ENCODE data around the gene LCE1E. TPM values are rescaled to one million over a fixed set of nuclear protein-coding genes. Genes with fewer than 3 reads are reported as not detected.

Gene LCE1E
- polyA plus RNA-seq, 4 donors: not detected

Other genes with a start within 250 kb of the LCE1E start
- not detected for gene LCE3E, start 219.5 kb upstream of the LCE1E start, polyA plus RNA-seq
- gene LCE3D, start 205.7 kb upstream of the LCE1E start, polyA plus RNA-seq: under 1 TPM in 1 of 4 donors, not detected in 3; 0.24 TPM
- gene LCE3C, start 186.0 kb upstream of the LCE1E start, polyA plus RNA-seq: not detected
- gene LCE3B, start 172.4 kb upstream of the LCE1E start, polyA plus RNA-seq: not detected
- not detected for gene LCE3A, start 163.2 kb upstream of the LCE1E start, polyA plus RNA-seq
- gene LCE2D, start 122.9 kb upstream of the LCE1E start, polyA plus RNA-seq: not detected
- gene LCE2C, start 111.0 kb upstream of the LCE1E start, polyA plus RNA-seq: not detected
- not detected for gene LCE2B, start 100.1 kb upstream of the LCE1E start, polyA plus RNA-seq
- 1 to 10 TPM in 1 of 4 donors, under 1 TPM in 1, not detected in 2; 0.16 to 6.8 TPM for gene LCE2A, start 87.9 kb upstream of the LCE1E start, polyA plus RNA-seq
- not detected for gene LCE4A, start 78.1 kb upstream of the LCE1E start, polyA plus RNA-seq
- gene KPRP, start 28.2 kb upstream of the LCE1E start, polyA plus RNA-seq: not detected
- gene LCE1F, start 11.1 kb upstream of the LCE1E start, polyA plus RNA-seq: not detected
- gene LCE1D, start 10.5 kb downstream of the LCE1E start, polyA plus RNA-seq: not detected
- not detected for gene LCE1C, start 20.4 kb downstream of the LCE1E start, polyA plus RNA-seq
- not detected for gene LCE1B, start 25.7 kb downstream of the LCE1E start, polyA plus RNA-seq
- not detected for gene LCE1A, start 41.2 kb downstream of the LCE1E start, polyA plus RNA-seq
- gene LCE6A, start 56.6 kb downstream of the LCE1E start, polyA plus RNA-seq: not detected
- not detected for gene LCE7A, start 73.7 kb downstream of the LCE1E start, polyA plus RNA-seq
- not detected for gene SMCP, start 92.1 kb downstream of the LCE1E start, polyA plus RNA-seq
- gene IVL, start 122.3 kb downstream of the LCE1E start, polyA plus RNA-seq: under 1 TPM in 2 of 4 donors, not detected in 2; 0.03 to 0.45 TPM
- not detected for gene SPRR5, start 160.9 kb downstream of the LCE1E start, polyA plus RNA-seq
- gene SPRR4, start 184.4 kb downstream of the LCE1E start, polyA plus RNA-seq: not detected
- gene SPRR1A, start 197.8 kb downstream of the LCE1E start, polyA plus RNA-seq: not detected
- 10 to 100 TPM in 2 of 4 donors, 1 to 10 TPM in 1, not detected in 1; 3.0 to 16.1 (median 10.3) TPM for gene SPRR3, start 215.5 kb downstream of the LCE1E start, polyA plus RNA-seq
- gene SPRR1B, start 244.9 kb downstream of the LCE1E start, polyA plus RNA-seq: 1 to 10 TPM in 2 of 4 donors, under 1 TPM in 1, not detected in 1; 0.27 to 3.2 (median 1.6) TPM

Data from small intestine (tissue), 4 donors.